HG03575 (cell line): ENCODE measurements around the gene RNF217.
"Not testable (repeated sequence)": the region's sequence is repeated elsewhere in the genome, so short reads cannot be mapped to it uniquely, and the experiment has no call there.

Experiments used
- ATAC-seq: cut with Tn5 transposase; IDR thresholded peaks from one replicate; pipeline ENCODE4 v1.9.1; 2021; ENCODE audit not compliant: unreplicated experiment, insufficient number of reproducible peaks, low FRiP score; ENCODE audit errors: extremely low read depth

Gene RNF217

GRCh38 chr6:125037827-125038226 is 75.6 kb downstream of the RNF217 start:
- ATAC-seq = no peak

- no peak for ATAC-seq
These were observed 76.7 kb downstream of the RNF217 start for GRCh38 chr6:125038925-125039324.

- no peak for ATAC-seq
These were observed 79.7 kb downstream of the RNF217 start for GRCh38 chr6:125041740-125042459.

- ATAC-seq = no peak
These were observed 81.8 kb downstream of the RNF217 start for GRCh38 chr6:125044066-125044465.

GRCh38 chr6:125044667-125045066 is 82.4 kb downstream of the RNF217 start:
- ATAC-seq = no peak

- ATAC-seq = no peak
These were observed 84.1 kb downstream of the RNF217 start for GRCh38 chr6:125046107-125046925.

- ATAC-seq = no peak
These were observed 86.0 kb downstream of the RNF217 start for GRCh38 chr6:125048274-125048673.

GRCh38 chr6:125050663-125051318 is 88.6 kb downstream of the RNF217 start:
- no peak for ATAC-seq

GRCh38 chr6:125053809-125054208 is 91.6 kb downstream of the RNF217 start:
- no peak for ATAC-seq

- no peak for ATAC-seq
These were observed 92.1 kb downstream of the RNF217 start for GRCh38 chr6:125054331-125054730.

GRCh38 chr6:125057392-125058246 is 95.4 kb downstream of the RNF217 start:
- ATAC-seq = no peak

- ATAC-seq = no peak
These were observed 96.3 kb downstream of the RNF217 start for GRCh38 chr6:125058546-125058945.

GRCh38 chr6:125063307-125063706 is 101.1 kb downstream of the RNF217 start:
- no peak for ATAC-seq

- ATAC-seq = no peak
These were observed 103.9 kb downstream of the RNF217 start for GRCh38 chr6:125066140-125066539.

- no peak for ATAC-seq
These were observed 104.7 kb downstream of the RNF217 start for GRCh38 chr6:125066964-125067363.

GRCh38 chr6:125067552-125067951 is 105.3 kb downstream of the RNF217 start:
- no peak for ATAC-seq

GRCh38 chr6:125073071-125073470 is 110.8 kb downstream of the RNF217 start:
- ATAC-seq = no peak

- ATAC-seq = no peak
These were observed 111.9 kb downstream of the RNF217 start for GRCh38 chr6:125074120-125074519.

GRCh38 chr6:125075073-125075472 is 112.8 kb downstream of the RNF217 start:
- not testable (repeated sequence) for ATAC-seq
